ENCODE data around the gene SLC46A1. TPM values are rescaled to one million over a fixed set of nuclear protein-coding genes. Genes with fewer than 3 reads are reported as not detected.

SLC46A1 gene
- total RNA-seq, 4 donors from 2014 or later: 10.8 to 15.6 (median 13.4) TPM

DNA sequence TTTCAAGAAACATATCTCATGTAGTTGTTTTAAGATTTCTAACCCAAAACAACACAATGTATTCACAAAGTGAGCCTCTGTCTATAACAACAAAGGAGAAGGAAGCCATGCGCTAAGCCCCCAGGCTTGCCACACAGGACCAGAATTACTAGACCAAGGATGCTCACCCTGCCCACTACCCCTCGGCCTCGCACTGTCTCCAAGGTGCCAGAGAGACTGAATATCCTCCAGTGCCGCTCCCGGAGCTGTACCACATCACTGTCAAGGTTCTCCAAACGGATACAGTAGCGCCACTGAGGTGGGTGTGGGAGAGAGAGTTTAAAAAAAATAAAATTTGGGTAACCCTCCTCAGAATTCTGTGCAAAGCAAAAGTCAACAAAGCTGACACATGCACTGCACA lies 55.7 kb downstream of the SLC46A1 start:
- intact Hi-C loops (cut with DNase I): no loop called here
- 94 to 97% methylated on average over 7 of the region's 7 CpGs for WGBS, 2 donors
- no peak for DNase-seq
- no peak overlapping the region for H3K27ac ChIP-seq
- H3K4me1 ChIP-seq: peaks cover 0 to 14% of the 10 kb centered on the region in 2 donors
- H3K4me3 ChIP-seq (replicated peaks in 1 of 3): no peak overlapping the region
- H3K36me3 ChIP-seq: peaks cover 73 to 77% of the 10 kb centered on the region in 2 donors
- TF ChIP-seq POLR2A (IDR thresholded peaks at IDR 0.05): no peak
- TF ChIP-seq, protein P1, sequence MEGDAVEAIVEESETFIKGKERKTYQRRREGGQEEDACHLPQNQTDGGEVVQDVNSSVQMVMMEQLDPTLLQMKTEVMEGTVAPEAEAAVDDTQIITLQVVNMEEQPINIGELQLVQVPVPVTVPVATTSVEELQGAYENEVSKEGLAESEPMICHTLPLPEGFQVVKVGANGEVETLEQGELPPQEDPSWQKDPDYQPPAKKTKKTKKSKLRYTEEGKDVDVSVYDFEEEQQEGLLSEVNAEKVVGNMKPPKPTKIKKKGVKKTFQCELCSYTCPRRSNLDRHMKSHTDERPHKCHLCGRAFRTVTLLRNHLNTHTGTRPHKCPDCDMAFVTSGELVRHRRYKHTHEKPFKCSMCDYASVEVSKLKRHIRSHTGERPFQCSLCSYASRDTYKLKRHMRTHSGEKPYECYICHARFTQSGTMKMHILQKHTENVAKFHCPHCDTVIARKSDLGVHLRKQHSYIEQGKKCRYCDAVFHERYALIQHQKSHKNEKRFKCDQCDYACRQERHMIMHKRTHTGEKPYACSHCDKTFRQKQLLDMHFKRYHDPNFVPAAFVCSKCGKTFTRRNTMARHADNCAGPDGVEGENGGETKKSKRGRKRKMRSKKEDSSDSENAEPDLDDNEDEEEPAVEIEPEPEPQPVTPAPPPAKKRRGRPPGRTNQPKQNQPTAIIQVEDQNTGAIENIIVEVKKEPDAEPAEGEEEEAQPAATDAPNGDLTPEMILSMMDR (IDR thresholded peaks at IDR 0.05): no peak
- no peaks in the 10 kb centered on the region for H3K27me3 ChIP-seq
- H3K9me3 ChIP-seq: no peaks in the 10 kb centered on the region

DNA sequence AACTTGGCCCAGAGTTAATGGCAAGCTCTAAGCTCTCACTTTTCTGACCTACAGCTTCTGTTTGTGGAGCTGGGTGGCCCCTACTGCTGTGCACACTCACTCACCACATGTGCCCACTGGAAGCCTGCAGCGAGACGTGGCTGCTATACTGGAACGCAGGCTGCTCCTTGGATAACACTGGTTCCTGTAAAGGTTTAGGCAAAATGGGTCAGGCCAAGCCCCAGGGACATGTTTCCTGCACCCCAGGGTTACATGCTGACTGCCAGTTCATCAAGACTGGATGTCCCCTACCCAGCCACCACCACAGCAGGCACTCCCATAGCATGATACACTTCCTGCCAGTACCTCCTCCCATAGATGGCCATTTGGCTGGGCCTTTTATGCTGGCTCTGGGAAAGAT lies 57.0 kb downstream of the SLC46A1 start:
- no peaks in the 10 kb centered on the region for H3K9me3 ChIP-seq
- no peak overlapping the region for H3K4me3 ChIP-seq (replicated peaks in 1 of 3)
- H3K27ac ChIP-seq: no peak overlapping the region
- no peaks in the 10 kb centered on the region for H3K27me3 ChIP-seq
- 50 to 90% methylated on average over 2 to 3 of the region's 3 CpGs for WGBS, 2 donors
- no peak for DNase-seq
- peaks cover 75 to 77% of the 10 kb centered on the region in 2 donors for H3K36me3 ChIP-seq
- peaks cover 0 to 16% of the 10 kb centered on the region in 2 donors for H3K4me1 ChIP-seq
- TF ChIP-seq, protein P1 (IDR thresholded peaks at IDR 0.05): no peak
- no peak for TF ChIP-seq POLR2A (IDR thresholded peaks at IDR 0.05)
- intact Hi-C loops (cut with DNase I): no loop called here

DNA sequence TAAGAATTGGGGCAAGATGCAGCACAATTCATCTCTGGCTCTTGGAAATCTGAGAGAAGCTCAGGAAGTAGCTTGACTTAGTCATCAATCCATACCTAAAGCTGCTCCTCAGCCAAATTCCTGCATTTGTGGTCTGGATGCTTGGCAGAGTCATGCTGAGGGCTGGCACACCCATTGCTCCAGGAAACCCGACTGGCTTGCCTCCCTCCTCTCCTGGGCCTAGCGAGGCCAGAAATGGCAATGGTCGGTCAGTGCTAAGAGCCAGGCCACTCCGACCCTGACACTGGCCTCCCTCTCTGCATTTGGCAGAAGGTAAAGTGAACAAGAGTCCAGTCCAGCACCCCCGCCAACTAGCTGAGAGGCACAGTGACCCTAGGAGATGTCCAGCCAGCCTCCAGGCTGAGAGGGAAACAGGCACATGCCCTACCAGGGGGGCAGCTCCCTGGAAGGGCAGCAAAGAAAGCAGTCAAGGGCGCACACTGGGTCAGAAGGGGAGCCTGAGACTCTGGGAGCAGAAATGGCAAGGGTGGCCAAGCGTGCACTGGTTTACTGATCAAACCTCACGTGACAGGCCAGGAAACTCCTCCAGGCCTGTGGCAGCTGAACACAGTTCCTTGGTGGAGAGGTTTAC lies 58.6 kb downstream of the SLC46A1 start:
- no peak overlapping the region for H3K27ac ChIP-seq
- peaks cover 70 to 74% of the 10 kb centered on the region in 2 donors for H3K36me3 ChIP-seq
- H3K9me3 ChIP-seq: no peaks in the 10 kb centered on the region
- H3K4me3 ChIP-seq (replicated peaks in 1 of 3): no peak overlapping the region
- WGBS, 2 donors: 85 to 86% methylated on average over 5 to 8 of the region's 8 CpGs
- peaks cover 0 to 22% of the 10 kb centered on the region in 2 donors for H3K4me1 ChIP-seq
- H3K27me3 ChIP-seq: no peaks in the 10 kb centered on the region
- TF ChIP-seq POLR2A (IDR thresholded peaks at IDR 0.05): no peak
- TF ChIP-seq, protein P1 (IDR thresholded peaks at IDR 0.05): no peak
- intact Hi-C loops (cut with DNase I): no loop called here
- no peak for DNase-seq

DNA sequence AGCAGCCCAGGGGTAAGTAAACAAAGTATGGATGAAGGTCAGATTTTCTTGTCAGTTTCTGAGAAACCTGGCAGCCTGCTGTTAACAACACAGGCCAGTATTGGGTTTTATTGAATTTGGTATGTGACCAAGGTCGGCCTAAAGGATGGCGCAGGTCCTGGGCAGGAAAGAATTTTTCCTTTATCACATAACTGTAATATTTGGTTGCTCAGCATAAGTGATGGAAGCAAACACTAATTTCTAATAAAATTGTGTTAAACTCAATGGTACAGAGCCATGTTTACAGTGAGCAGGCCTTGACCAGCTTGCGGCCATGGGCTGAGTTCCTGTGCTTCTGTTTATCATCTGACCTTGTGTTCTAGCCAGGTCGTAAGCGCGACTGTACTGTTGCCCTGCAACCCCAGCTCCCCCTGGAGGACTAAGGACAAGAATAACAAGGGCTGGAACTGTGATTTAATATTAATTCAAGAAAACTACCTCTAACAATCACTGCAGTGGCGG lies 59.2 kb downstream of the SLC46A1 start:
- H3K9me3 ChIP-seq: no peaks in the 10 kb centered on the region
- TF ChIP-seq POLR2A (IDR thresholded peaks at IDR 0.05): no peak
- TF ChIP-seq, protein P1 (IDR thresholded peaks at IDR 0.05): peak in 1 of 6 experiments; percentile 13
- H3K27me3 ChIP-seq: no peaks in the 10 kb centered on the region
- DNase-seq: no peak
- intact Hi-C loops (cut with DNase I): no loop called here
- H3K36me3 ChIP-seq: peaks cover 70 to 76% of the 10 kb centered on the region in 2 donors
- peaks cover 0 to 22% of the 10 kb centered on the region in 2 donors for H3K4me1 ChIP-seq
- H3K27ac ChIP-seq: peak overlapping the region in 1 of 3 donors; percentile 18
- H3K4me3 ChIP-seq (replicated peaks in 1 of 3): no peak overlapping the region
- WGBS, 2 donors: 75 to 76% methylated on average over 7 of the region's 7 CpGs

DNA sequence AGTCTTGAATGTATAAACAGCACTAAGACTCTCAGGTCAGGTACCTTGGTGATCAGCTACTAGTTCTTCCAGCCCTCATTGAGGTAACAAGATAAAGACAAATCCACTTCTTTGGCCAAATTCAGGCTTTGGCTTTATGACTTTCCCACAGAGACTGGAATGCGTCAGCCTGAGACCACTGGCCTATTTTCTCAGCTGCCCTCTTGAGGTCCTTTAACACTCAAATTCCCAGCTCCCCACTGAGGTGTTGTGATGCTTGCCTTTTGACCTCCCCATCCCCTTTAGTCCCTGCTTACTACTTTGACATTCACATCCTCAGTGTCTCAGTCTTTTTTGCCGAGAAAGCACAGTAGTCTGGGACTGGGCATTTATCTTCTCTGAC lies 59.8 kb downstream of the SLC46A1 start:
- intact Hi-C loops (cut with DNase I): no loop called here

More for the DNA sequence above, 59.8 kb downstream of the SLC46A1 start:
- Histone ChIP-seq H3K36me3 (peaks cover 70 to 76% of the 10 kb centered on the region in 2 donors), H3K4me3 (replicated peaks in 1 of 3) (no peak overlapping the region), H3K4me1 (peaks cover 0 to 22% of the 10 kb centered on the region in 2 donors), H3K27me3 (no peaks in the 10 kb centered on the region), H3K9me3 (no peaks in the 10 kb centered on the region), H3K27ac (peak overlapping the region in 1 of 3 donors; percentile 18)
- WGBS, 2 donors: 92 to 98% methylated on average over 2 of the region's 2 CpGs
- TF ChIP-seq, protein P1 (IDR thresholded peaks at IDR 0.05): no peak
- DNase-seq: no peak
